Measurements from ENCODE around the gene AOPEP. TPM values are rescaled to one million over a fixed set of nuclear protein-coding genes. Genes with fewer than 3 reads are reported as not detected.

The AOPEP gene
- polyA plus RNA-seq, 1 donor from 2014 or later = 10.0 TPM

DNA sequence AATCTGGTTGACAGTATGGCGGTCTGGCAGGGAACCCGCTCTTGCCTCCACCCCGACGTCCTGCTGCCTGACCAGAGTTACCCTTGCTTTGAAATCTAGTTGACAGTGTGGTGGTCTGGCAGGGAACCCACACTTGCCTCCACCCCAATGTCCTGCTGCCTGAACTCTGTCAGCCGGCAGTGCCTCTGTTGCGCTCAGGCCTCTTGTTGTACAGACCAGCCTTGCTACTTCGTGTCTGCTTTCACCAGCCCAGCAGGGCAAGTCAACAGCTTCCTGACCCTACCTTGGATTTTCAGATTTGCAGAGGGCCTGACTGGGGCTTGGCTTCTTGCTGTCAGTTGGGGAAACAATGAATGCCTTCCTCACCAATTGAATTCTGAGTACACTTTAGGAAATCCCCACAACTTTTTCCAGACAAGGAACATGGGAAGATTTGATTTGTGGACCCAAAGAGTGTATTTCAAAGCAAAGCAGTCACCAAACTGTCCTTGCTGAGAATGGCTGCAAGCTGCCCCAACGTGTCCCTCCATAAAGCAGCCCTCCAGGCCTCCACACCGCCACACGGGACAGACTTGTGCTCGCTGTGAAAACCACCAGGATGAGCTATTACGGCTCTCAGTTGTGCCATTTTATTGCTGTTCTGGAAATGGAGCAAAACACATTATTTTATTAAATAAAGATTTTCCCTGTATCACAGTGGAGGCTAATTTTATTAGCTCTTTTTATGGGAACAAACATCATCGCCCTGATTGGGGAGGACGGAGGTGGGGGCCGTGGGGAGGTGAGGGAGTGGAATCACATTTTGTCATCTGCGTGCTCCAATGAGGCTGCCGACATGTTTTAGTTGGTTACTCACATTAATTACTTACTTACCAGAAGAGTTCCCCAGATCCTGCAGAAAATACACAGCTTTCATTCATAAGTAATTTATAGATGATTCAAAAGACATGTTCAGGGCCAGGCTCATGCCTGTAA lies 189.3 kb downstream of the AOPEP start:
- no peaks in the 10 kb centered on the region for H3K79me2 ChIP-seq (replicated peaks; ENCODE audit: insufficient read depth, low read length)
- H4K20me1 ChIP-seq (ENCODE audit: insufficient read depth) = no peaks in the 10 kb centered on the region
- H3K9me3 ChIP-seq (ENCODE audit: low read length) = no peaks in the 10 kb centered on the region
- TF ChIP-seq CTCF (IDR thresholded peaks at IDR 0.05; ENCODE audit: poor library complexity, severe bottlenecking) = no peak
- H3F3A ChIP-seq (ENCODE audit: insufficient read depth, low read length, poor library complexity, severe bottlenecking) = no peaks in the 10 kb centered on the region
- no peaks in the 10 kb centered on the region for H3K36me3 ChIP-seq (ENCODE audit: insufficient read depth, low read length)
- no peak overlapping the region for H3K4me2 ChIP-seq (ENCODE audit: low read length)
- H3K27ac ChIP-seq (ENCODE audit: low read length) = no peak overlapping the region
- H3K9ac ChIP-seq (ENCODE audit: low read length) = no peak overlapping the region
- no peak overlapping the region for H2AFZ ChIP-seq (ENCODE audit: low read depth, low read length)
- H3K4me3 ChIP-seq (ENCODE audit: low read length) = no peak overlapping the region
- H3K27me3 ChIP-seq (ENCODE audit: insufficient read depth, low read depth, low read length) = no peaks in the 10 kb centered on the region
- H3K9me2 ChIP-seq (ENCODE audit: insufficient read depth, low read length) = no peaks in the 10 kb centered on the region

GRCh38 chr9:94916956-94917355 lies 190.5 kb downstream of the AOPEP start:
- Histone ChIP-seq H3F3A (ENCODE audit: insufficient read depth, low read length, poor library complexity, severe bottlenecking) (no peaks in the 10 kb centered on the region), H3K27me3 (ENCODE audit: insufficient read depth, low read depth, low read length) (no peaks in the 10 kb centered on the region), H4K20me1 (ENCODE audit: insufficient read depth) (no peaks in the 10 kb centered on the region), H3K27ac (ENCODE audit: low read length) (no peak overlapping the region), H3K36me3 (ENCODE audit: insufficient read depth, low read length) (no peaks in the 10 kb centered on the region), H3K9me2 (ENCODE audit: insufficient read depth, low read length) (no peaks in the 10 kb centered on the region), H3K9ac (ENCODE audit: low read length) (no peak overlapping the region), H3K79me2 (replicated peaks; ENCODE audit: insufficient read depth, low read length) (no peaks in the 10 kb centered on the region), H3K4me3 (ENCODE audit: low read length) (no peak overlapping the region), H3K9me3 (ENCODE audit: low read length) (no peaks in the 10 kb centered on the region), H2AFZ (ENCODE audit: low read depth, low read length) (no peak overlapping the region), H3K4me2 (ENCODE audit: low read length) (no peak overlapping the region)
- no peak for TF ChIP-seq MXI1 (conservative IDR thresholded peaks at IDR 0.05; ENCODE audit: poor library complexity, severe bottlenecking)
- TF ChIP-seq CTCF (IDR thresholded peaks at IDR 0.05; ENCODE audit: poor library complexity, severe bottlenecking) = no peak
- TF ChIP-seq SMC3 (conservative IDR thresholded peaks at IDR 0.05; ENCODE audit: poor library complexity) = no peak
- no peak for TF ChIP-seq EP300 (conservative IDR thresholded peaks at IDR 0.05; ENCODE audit: poor library complexity, severe bottlenecking)
- no peak for TF ChIP-seq TAF1 (IDR thresholded peaks at IDR 0.05; ENCODE audit: low read depth)
- TF ChIP-seq RAD21 (conservative IDR thresholded peaks at IDR 0.05) = no peak
- no peak for TF ChIP-seq POLR2AphosphoS5 (IDR thresholded peaks at IDR 0.05)
- TF ChIP-seq EZH2 (IDR thresholded peaks at IDR 0.05; ENCODE audit: borderline replicate concordance, insufficient read depth, low read length, poor library complexity, severe bottlenecking) = no peak
- TF ChIP-seq, protein P1, sequence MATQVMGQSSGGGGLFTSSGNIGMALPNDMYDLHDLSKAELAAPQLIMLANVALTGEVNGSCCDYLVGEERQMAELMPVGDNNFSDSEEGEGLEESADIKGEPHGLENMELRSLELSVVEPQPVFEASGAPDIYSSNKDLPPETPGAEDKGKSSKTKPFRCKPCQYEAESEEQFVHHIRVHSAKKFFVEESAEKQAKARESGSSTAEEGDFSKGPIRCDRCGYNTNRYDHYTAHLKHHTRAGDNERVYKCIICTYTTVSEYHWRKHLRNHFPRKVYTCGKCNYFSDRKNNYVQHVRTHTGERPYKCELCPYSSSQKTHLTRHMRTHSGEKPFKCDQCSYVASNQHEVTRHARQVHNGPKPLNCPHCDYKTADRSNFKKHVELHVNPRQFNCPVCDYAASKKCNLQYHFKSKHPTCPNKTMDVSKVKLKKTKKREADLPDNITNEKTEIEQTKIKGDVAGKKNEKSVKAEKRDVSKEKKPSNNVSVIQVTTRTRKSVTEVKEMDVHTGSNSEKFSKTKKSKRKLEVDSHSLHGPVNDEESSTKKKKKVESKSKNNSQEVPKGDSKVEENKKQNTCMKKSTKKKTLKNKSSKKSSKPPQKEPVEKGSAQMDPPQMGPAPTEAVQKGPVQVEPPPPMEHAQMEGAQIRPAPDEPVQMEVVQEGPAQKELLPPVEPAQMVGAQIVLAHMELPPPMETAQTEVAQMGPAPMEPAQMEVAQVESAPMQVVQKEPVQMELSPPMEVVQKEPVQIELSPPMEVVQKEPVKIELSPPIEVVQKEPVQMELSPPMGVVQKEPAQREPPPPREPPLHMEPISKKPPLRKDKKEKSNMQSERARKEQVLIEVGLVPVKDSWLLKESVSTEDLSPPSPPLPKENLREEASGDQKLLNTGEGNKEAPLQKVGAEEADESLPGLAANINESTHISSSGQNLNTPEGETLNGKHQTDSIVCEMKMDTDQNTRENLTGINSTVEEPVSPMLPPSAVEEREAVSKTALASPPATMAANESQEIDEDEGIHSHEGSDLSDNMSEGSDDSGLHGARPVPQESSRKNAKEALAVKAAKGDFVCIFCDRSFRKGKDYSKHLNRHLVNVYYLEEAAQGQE (IDR thresholded peaks at IDR 0.05; ENCODE audit: borderline replicate concordance) = no peak
